Tibial nerve (tissue), 4 donors: ENCODE results near the gene CRABP2.

ENCODE experiments used
- CTCF ChIP-seq, 5 experiments: fragments of 200-600 bp in 3 of 5; fragments of 450-650 bp in 2 of 5; sonication (generic) in 3 of 5; IDR thresholded peaks; one replicate each; pipeline ENCODE4 v1.5.1; 2016 to 2019; ENCODE audit warnings: antibody characterized with exemption in 5 of 5, mild to moderate bottlenecking in 3 of 5, moderate library complexity in 2 of 5
- EP300 ChIP-seq, 2 donors: sonication (generic); formaldehyde crosslinking; IDR thresholded peaks; one replicate each; pipeline ENCODE4 v1.6.1; 2017; ENCODE audit warnings: antibody characterized with exemption in 2 of 2, mild to moderate bottlenecking in 1 of 2
- POLR2A ChIP-seq, 2 donors: fragments of 450-650 bp; IDR thresholded peaks; one replicate each; pipeline ENCODE4 v1.6.1; 2017; ENCODE audit warnings: antibody characterized with exemption in 2 of 2, mild to moderate bottlenecking in 2 of 2, moderate library complexity in 2 of 2

DNA sequence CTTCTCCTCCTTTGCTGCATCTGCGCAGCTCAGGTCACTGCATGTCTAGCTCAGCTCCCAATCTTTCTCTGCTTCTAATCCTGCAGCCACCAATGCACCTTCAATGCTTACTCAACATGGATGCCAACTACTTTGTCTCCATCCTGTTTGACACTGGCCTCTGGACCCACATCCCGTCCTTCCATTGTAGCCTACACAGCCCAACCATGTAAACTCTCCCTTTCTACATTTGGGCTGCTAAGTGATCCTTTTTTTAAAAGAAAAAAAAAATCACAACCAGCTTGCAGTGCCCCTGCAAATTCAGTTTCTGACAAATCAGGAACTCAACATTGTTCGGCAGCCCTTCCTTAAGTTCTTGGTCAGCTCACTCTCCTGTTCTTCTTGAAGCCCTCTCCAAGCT lies 9.4 kb upstream of the CRABP2 start:
- TF ChIP-seq CTCF (IDR thresholded peaks at IDR 0.05) (no peak), POLR2A (IDR thresholded peaks at IDR 0.05) (no peak), EP300 (IDR thresholded peaks at IDR 0.05) (no peak)
